HepG2 (cell line): ENCODE results near the gene PMEL. TPM values are rescaled to one million over a fixed set of nuclear protein-coding genes. Genes with fewer than 3 reads are reported as not detected.

Experiments used
- GATAD1 ChIP-seq: IDR thresholded peaks from 2 replicates; pipeline ENCODE4 v1.6.1; 2016; ENCODE audit warnings: missing genetic modification reagents, missing compliant biosample characterization
- HCFC1 ChIP-seq: fragments of 150-350 bp; IDR thresholded peaks from 2 replicates; pipeline ENCODE4 v1.6.1; 2014; ENCODE audit warnings: low read depth, low read length
- HOXA3 ChIP-seq: sonication (generic); formaldehyde crosslinking; IDR thresholded peaks from 2 replicates; pipeline ENCODE4 v1.5.0; 2020; ENCODE audit warnings: missing genetic modification reagents
- IKZF4 ChIP-seq: sonication (generic); formaldehyde crosslinking; IDR thresholded peaks from 2 replicates; pipeline ENCODE4 v1.5.1; 2020; ENCODE audit warnings: borderline replicate concordance, mild to moderate bottlenecking, low read depth, missing genetic modification reagents; ENCODE audit errors: not compliant biosample characterization
- ISX ChIP-seq: sonication (generic); formaldehyde crosslinking; conservative IDR thresholded peaks from 2 replicates; pipeline ENCODE4 v1.5.0; 2020; ENCODE audit warnings: missing genetic modification reagents
- KDM2A ChIP-seq: sonication (generic); formaldehyde crosslinking; IDR thresholded peaks from 2 replicates; pipeline ENCODE4 v1.4.0; 2020; ENCODE audit warnings: low read depth, missing genetic modification reagents, borderline replicate concordance
- KLF12 ChIP-seq: sonication (generic); formaldehyde crosslinking; IDR thresholded peaks from 2 replicates; pipeline ENCODE4 v1.4.0; 2020; ENCODE audit warnings: missing genetic modification reagents, borderline replicate concordance
- MAZ ChIP-seq, 2 experiments: sonication (generic) in 1 of 2; formaldehyde crosslinking in 1 of 2; IDR thresholded peaks; 2 replicates each; pipeline versions ENCODE4 v1.5.0 to v1.6.1; 2012 to 2020; ENCODE audit warnings: low read depth in 2 of 2, mild to moderate bottlenecking in 2 of 2, borderline replicate concordance in 1 of 2, improper control_type of control experiment in 1 of 2, low read length in 1 of 2, missing genetic modification reagents in 1 of 2, moderate library complexity in 1 of 2
- NR2C2 ChIP-seq: sonication (generic); formaldehyde crosslinking; IDR thresholded peaks from 2 replicates; pipeline ENCODE4 v1.4.0; 2020; ENCODE audit warnings: missing genetic modification reagents, mild to moderate bottlenecking, moderate library complexity, borderline replicate concordance
- PREB ChIP-seq: sonication (generic); formaldehyde crosslinking; IDR thresholded peaks from 2 replicates; pipeline ENCODE4 v1.4.0; 2020; ENCODE audit warnings: missing genetic modification reagents
- THAP11 ChIP-seq: IDR thresholded peaks from 2 replicates; pipeline ENCODE4 v1.6.1; 2016; ENCODE audit warnings: missing biosample characterization, missing genetic modification reagents
- TOPORS ChIP-seq: sonication (generic); formaldehyde crosslinking; IDR thresholded peaks from 2 replicates; pipeline ENCODE4 v1.8.0; 2023; ENCODE audit warnings: mild to moderate bottlenecking, missing genetic modification reagents
- ZNF234 ChIP-seq: sonication (generic); formaldehyde crosslinking; conservative IDR thresholded peaks from 2 replicates; pipeline ENCODE4 v1.5.1; 2020; ENCODE audit warnings: mild to moderate bottlenecking, missing genetic modification reagents
- ZNF451 ChIP-seq: sonication (generic); formaldehyde crosslinking; IDR thresholded peaks from 2 replicates; pipeline ENCODE4 v1.5.0; 2020; ENCODE audit warnings: mild to moderate bottlenecking, missing genetic modification reagents
- ZNF720 ChIP-seq: sonication (generic); formaldehyde crosslinking; IDR thresholded peaks from 2 replicates; pipeline ENCODE4 v1.4.0; 2020; ENCODE audit warnings: missing genetic modification reagents
- polyA plus RNA-seq, 8 experiments: library from polyadenylated mRNA; depleted of rRNA in 3 of 8; stranded (reverse) in 7 of 8; unstranded in 1 of 8; fragments of >200 nt; fragmentation: Illumina TruSeq in 4 of 8; extraction: Trizol in 4 of 8; gene quantifications; 2 replicates each; pipeline versions ENCODE4 v1.2.1 to v1.2.3, GENCODE V29; 2011 to 2016; ENCODE audit warnings: low read depth in 4 of 8, missing spikeins in 1 of 8, mixed read lengths in 1 of 8; ENCODE audit not compliant: insufficient read depth in 1 of 8
- total RNA-seq, 5 experiments: library from RNA; depleted of rRNA; stranded (reverse); fragments of >200 nt; fragmentation: Illumina TruSeq; extraction: Trizol; gene quantifications; 2 replicates each; pipeline ENCODE4 v1.2.3, GENCODE V29; 2016; ENCODE audit warnings: low read depth in 1 of 5
- TF ChIP-seq, protein P1 (sequence below): sonication (generic); formaldehyde crosslinking; IDR thresholded peaks from 2 replicates; pipeline ENCODE4; 2020; ENCODE audit warnings: missing genetic modification reagents, mild to moderate bottlenecking, borderline replicate concordance
- TF ChIP-seq, protein P2 (sequence below): IDR thresholded peaks from 2 replicates; pipeline ENCODE4 v1.6.1; 2016; ENCODE audit warnings: low read depth
- TF ChIP-seq, protein P3 (sequence below), 2 experiments: IDR thresholded peaks; 2 replicates each; pipeline ENCODE4 v1.6.1; 2011 to 2012; ENCODE audit warnings: low read length in 2 of 2, borderline replicate concordance in 1 of 2, low read depth in 1 of 2, mild to moderate bottlenecking in 1 of 2, moderate library complexity in 1 of 2

The PMEL gene
- total and polyA plus RNA-seq, 2 of the 13 experiments (the other 11 are each of a cell fraction or from before 2014, with no cell fraction given) = 0.49 to 3.3 TPM

- no peak for TF ChIP-seq PREB (CRISPR knock-in tag)
- TF ChIP-seq KLF12 (CRISPR knock-in tag) = no peak
- no peak; the same call in 1 of the 2 replicates for TF ChIP-seq ZNF234 (CRISPR knock-in tag)
- TF ChIP-seq ISX (CRISPR knock-in tag) = no peak
- peak; percentile 86 for TF ChIP-seq THAP11
- TF ChIP-seq GATAD1 (CRISPR knock-in tag) = peak; percentile 86
- TF ChIP-seq HCFC1 = peak; percentile 56; the same call in 1 of the 2 replicates
- TF ChIP-seq, protein P1, sequence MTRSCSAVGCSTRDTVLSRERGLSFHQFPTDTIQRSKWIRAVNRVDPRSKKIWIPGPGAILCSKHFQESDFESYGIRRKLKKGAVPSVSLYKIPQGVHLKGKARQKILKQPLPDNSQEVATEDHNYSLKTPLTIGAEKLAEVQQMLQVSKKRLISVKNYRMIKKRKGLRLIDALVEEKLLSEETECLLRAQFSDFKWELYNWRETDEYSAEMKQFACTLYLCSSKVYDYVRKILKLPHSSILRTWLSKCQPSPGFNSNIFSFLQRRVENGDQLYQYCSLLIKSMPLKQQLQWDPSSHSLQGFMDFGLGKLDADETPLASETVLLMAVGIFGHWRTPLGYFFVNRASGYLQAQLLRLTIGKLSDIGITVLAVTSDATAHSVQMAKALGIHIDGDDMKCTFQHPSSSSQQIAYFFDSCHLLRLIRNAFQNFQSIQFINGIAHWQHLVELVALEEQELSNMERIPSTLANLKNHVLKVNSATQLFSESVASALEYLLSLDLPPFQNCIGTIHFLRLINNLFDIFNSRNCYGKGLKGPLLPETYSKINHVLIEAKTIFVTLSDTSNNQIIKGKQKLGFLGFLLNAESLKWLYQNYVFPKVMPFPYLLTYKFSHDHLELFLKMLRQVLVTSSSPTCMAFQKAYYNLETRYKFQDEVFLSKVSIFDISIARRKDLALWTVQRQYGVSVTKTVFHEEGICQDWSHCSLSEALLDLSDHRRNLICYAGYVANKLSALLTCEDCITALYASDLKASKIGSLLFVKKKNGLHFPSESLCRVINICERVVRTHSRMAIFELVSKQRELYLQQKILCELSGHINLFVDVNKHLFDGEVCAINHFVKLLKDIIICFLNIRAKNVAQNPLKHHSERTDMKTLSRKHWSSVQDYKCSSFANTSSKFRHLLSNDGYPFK (CRISPR knock-in tag) = peak; percentile 77; the same call in 1 of the 2 replicates
- TF ChIP-seq HOXA3 (CRISPR knock-in tag) = peak; percentile 98
- no peak; the same call in 1 of the 2 replicates for TF ChIP-seq MAZ (IDR thresholded peaks at IDR 0.05; ENCODE audit: borderline replicate concordance, low read depth, low read length)
- no peak for TF ChIP-seq MAZ (CRISPR knock-in tag; IDR thresholded peaks at IDR 0.05; ENCODE audit: low read depth)
- TF ChIP-seq ZNF720 (CRISPR knock-in tag) = no peak
- peak; percentile 56; the same call in 1 of the 2 replicates for TF ChIP-seq KDM2A
- no peak for TF ChIP-seq IKZF4 (CRISPR knock-in tag)
- TF ChIP-seq, protein P2, sequence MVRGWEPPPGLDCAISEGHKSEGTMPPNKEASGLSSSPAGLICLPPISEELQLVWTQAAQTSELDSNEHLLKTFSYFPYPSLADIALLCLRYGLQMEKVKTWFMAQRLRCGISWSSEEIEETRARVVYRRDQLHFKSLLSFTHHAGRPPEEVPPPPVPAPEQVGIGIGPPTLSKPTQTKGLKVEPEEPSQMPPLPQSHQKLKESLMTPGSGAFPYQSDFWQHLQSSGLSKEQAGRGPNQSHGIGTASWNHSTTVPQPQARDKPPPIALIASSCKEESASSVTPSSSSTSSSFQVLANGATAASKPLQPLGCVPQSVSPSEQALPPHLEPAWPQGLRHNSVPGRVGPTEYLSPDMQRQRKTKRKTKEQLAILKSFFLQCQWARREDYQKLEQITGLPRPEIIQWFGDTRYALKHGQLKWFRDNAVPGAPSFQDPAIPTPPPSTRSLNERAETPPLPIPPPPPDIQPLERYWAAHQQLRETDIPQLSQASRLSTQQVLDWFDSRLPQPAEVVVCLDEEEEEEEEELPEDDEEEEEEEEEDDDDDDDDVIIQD = peak; percentile 25; the same call in 1 of the 2 replicates
- peak; percentile 19; the same call in 1 of the 2 replicates for TF ChIP-seq TOPORS (CRISPR knock-in tag)
- TF ChIP-seq ZNF451 (CRISPR knock-in tag) = no peak
- TF ChIP-seq NR2C2 (CRISPR knock-in tag) = peak; percentile 66; the same call in 1 of the 2 replicates
- TF ChIP-seq, protein P3, sequence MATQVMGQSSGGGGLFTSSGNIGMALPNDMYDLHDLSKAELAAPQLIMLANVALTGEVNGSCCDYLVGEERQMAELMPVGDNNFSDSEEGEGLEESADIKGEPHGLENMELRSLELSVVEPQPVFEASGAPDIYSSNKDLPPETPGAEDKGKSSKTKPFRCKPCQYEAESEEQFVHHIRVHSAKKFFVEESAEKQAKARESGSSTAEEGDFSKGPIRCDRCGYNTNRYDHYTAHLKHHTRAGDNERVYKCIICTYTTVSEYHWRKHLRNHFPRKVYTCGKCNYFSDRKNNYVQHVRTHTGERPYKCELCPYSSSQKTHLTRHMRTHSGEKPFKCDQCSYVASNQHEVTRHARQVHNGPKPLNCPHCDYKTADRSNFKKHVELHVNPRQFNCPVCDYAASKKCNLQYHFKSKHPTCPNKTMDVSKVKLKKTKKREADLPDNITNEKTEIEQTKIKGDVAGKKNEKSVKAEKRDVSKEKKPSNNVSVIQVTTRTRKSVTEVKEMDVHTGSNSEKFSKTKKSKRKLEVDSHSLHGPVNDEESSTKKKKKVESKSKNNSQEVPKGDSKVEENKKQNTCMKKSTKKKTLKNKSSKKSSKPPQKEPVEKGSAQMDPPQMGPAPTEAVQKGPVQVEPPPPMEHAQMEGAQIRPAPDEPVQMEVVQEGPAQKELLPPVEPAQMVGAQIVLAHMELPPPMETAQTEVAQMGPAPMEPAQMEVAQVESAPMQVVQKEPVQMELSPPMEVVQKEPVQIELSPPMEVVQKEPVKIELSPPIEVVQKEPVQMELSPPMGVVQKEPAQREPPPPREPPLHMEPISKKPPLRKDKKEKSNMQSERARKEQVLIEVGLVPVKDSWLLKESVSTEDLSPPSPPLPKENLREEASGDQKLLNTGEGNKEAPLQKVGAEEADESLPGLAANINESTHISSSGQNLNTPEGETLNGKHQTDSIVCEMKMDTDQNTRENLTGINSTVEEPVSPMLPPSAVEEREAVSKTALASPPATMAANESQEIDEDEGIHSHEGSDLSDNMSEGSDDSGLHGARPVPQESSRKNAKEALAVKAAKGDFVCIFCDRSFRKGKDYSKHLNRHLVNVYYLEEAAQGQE (IDR thresholded peaks at IDR 0.05; ENCODE audit: borderline replicate concordance in 1 of 2, low read depth in 1 of 2, low read length in 2 of 2) = 0 out of 4 replicates have a peak, but pooled peaks of 1 of the 2 experiments have one; percentile 12
Observed at GRCh38 chr12:55926738-55927587, 38.9 kb downstream of the PMEL start (continued).
